A549 (cell line): ENCODE measurements around the gene ZNF532. TPM values are rescaled to one million over a fixed set of nuclear protein-coding genes. Genes with fewer than 3 reads are reported as not detected.

Experiments
- ATAC-seq, 2 experiments: fragments of 200-7000 bp in 1 of 2; fragments of >200 bp in 1 of 2; cut with Nextera tagmentation in 1 of 2; cut with Tn5 transposase in 1 of 2; 3 replicates each; pipeline versions ENCODE4 v1.8.0 to v1.9.1; 2018 to 2020; ENCODE audit warnings: mild to moderate bottlenecking in 1 of 2, moderate library complexity in 1 of 2
- CTCF ChIA-PET: fragments of 300-600 bp; sonication (Branson Sonifier 250); formaldehyde crosslinking; extraction: SDS; loops from one replicate; lab custom pipeline; 2021; ENCODE audit warnings: antibody characterized with exemption, inconsistent platforms; lab: Yijun Ruan, JAX
- POLR2A ChIA-PET: fragments of 350-600 bp; formaldehyde crosslinking; extraction: SDS; loops from one replicate; lab custom pipeline; 2021; ENCODE audit warnings: antibody characterized with exemption, inconsistent platforms; lab: Yijun Ruan, JAX
- DNase-seq, 2 experiments: peaks; one replicate each; pipeline versions ENCODE4 v3.0.0 to v3.0.0-alpha.2; 2011 to 2016; ENCODE audit warnings: low read depth in 1 of 2, low spot score in 1 of 2
- FAIRE-seq: peaks from 2 replicates; lab custom pipeline; 2011; peaks lifted over from hg19 to GRCh38; lab: Jason Lieb, UNC
- H3K27ac ChIP-seq, 2 experiments: fragments of >200 bp; sonication (Bioruptor Twin); formaldehyde crosslinking; 3 replicates each; pipeline ENCODE4 v1.5.1; 2016 to 2017
- H3K4me1 ChIP-seq: fragments of >200 bp; sonication (Bioruptor Twin); formaldehyde crosslinking; 3 replicates; pipeline ENCODE4 v1.6.1; 2016
- H3K4me2 ChIP-seq: fragments of >200 bp; sonication (Bioruptor Twin); formaldehyde crosslinking; 3 replicates; pipeline ENCODE4 v1.6.1; 2016
- H3K4me3 ChIP-seq: fragments of >200 bp; sonication (Bioruptor Twin); formaldehyde crosslinking; 3 replicates; pipeline ENCODE4 v1.5.1; 2016
- H3K9me3 ChIP-seq: fragments of >200 bp; sonication (Bioruptor Twin); formaldehyde crosslinking; 3 replicates; pipeline ENCODE4 v1.6.1; 2016
- CHD4 ChIP-seq: fragments of 200-600 bp; sonication (generic); IDR thresholded peaks from 2 replicates; pipeline ENCODE4 v1.6.1; 2016; ENCODE audit warnings: antibody characterized with exemption, mild to moderate bottlenecking, borderline replicate concordance
- EHF ChIP-seq: fragments of 250-450 bp; sonication (Bioruptor Pico); IDR thresholded peaks from 2 replicates; pipeline ENCODE4 v1.5.0; 2020; ENCODE audit warnings: mild to moderate bottlenecking
- FOSB ChIP-seq: fragments of 250-450 bp; sonication (Bioruptor Pico); IDR thresholded peaks from 2 replicates; pipeline ENCODE4 v1.5.0; 2020; ENCODE audit warnings: mild to moderate bottlenecking, moderate library complexity
- FOXS1 ChIP-seq: fragments of 250-450 bp; sonication (Bioruptor Pico); IDR thresholded peaks from 2 replicates; pipeline ENCODE4 v1.5.0; 2020; ENCODE audit warnings: mild to moderate bottlenecking, moderate library complexity
- HMGXB4 ChIP-seq: fragments of 250-450 bp; sonication (Bioruptor Pico); IDR thresholded peaks from 2 replicates; pipeline ENCODE4 v1.5.0; 2021; ENCODE audit warnings: mild to moderate bottlenecking, moderate library complexity, borderline replicate concordance
- HOXB5 ChIP-seq: fragments of 250-450 bp; sonication (Bioruptor Pico); IDR thresholded peaks from 2 replicates; pipeline ENCODE4 v1.5.0; 2020; ENCODE audit warnings: mild to moderate bottlenecking, moderate library complexity
- JUN ChIP-seq, 2 experiments: fragments of >200 bp; sonication (Bioruptor Twin); formaldehyde crosslinking; IDR thresholded peaks; 2 replicates in 1 of 2; 3 replicates in 1 of 2; pipeline ENCODE4 v1.6.1; 2016 to 2017
- MAZ ChIP-seq: fragments of 150-350 bp; IDR thresholded peaks from 2 replicates; pipeline ENCODE4 v1.6.1; 2014; ENCODE audit warnings: antibody characterized with exemption, low read depth, low read length, borderline replicate concordance
- NPAS2 ChIP-seq: fragments of 250-450 bp; sonication (Bioruptor Pico); IDR thresholded peaks from 2 replicates; pipeline ENCODE4 v1.8.0; 2022; ENCODE audit warnings: mild to moderate bottlenecking, moderate library complexity, borderline replicate concordance
- PHF8 ChIP-seq: fragments of 200-600 bp; sonication (generic); IDR thresholded peaks from 2 replicates; pipeline ENCODE4 v1.6.1; 2016; ENCODE audit warnings: low read depth, mild to moderate bottlenecking, antibody characterized with exemption, moderate library complexity, borderline replicate concordance
- POLR2AphosphoS2 ChIP-seq: conservative IDR thresholded peaks from 2 replicates; pipeline ENCODE4 v1.6.1; 2012; ENCODE audit warnings: low read length, improper control_type of control experiment, inconsistent platforms
- RARB ChIP-seq: fragments of 250-450 bp; sonication (Bioruptor Pico); IDR thresholded peaks from 2 replicates; pipeline ENCODE4 v1.8.0; 2021; ENCODE audit warnings: mild to moderate bottlenecking, moderate library complexity
- RFX5 ChIP-seq: fragments of 450-650 bp; IDR thresholded peaks from 2 replicates; pipeline ENCODE4 v1.7.1; 2014; ENCODE audit warnings: antibody characterized with exemption, mild to moderate bottlenecking, moderate library complexity
- RNF2 ChIP-seq: fragments of 200-600 bp; sonication (generic); IDR thresholded peaks from 2 replicates; pipeline ENCODE4 v1.6.1; 2016; ENCODE audit warnings: low read depth, mild to moderate bottlenecking, antibody characterized with exemption, moderate library complexity, borderline replicate concordance
- TFCP2L1 ChIP-seq: fragments of 250-450 bp; sonication (Bioruptor Pico); IDR thresholded peaks from 2 replicates; pipeline ENCODE4 v1.5.0; 2021; ENCODE audit warnings: mild to moderate bottlenecking
- ZC3H11A ChIP-seq: fragments of 450-650 bp; IDR thresholded peaks from 2 replicates; pipeline ENCODE4 v1.6.1; 2014; ENCODE audit warnings: antibody characterized with exemption, mild to moderate bottlenecking
- ZNF302 ChIP-seq: fragments of 250-450 bp; sonication (Bioruptor Pico); IDR thresholded peaks from 2 replicates; pipeline ENCODE4 v1.9.0; 2021; ENCODE audit warnings: inconsistent platforms, mild to moderate bottlenecking, moderate library complexity
- WGBS: methylation state at CpG from one replicate; pipeline ENCODE4 v1.1.6; 2017; ENCODE audit errors: missing lambda C conversion rate; 5-methylcytosine and 5-hydroxymethylcytosine counted together
- polyA plus RNA-seq, 4 experiments: library from polyadenylated mRNA; depleted of rRNA in 3 of 4; stranded (reverse); fragments of >200 nt; fragmentation: RNase III in 1 of 4; extraction: RNeasy Plus Mini Kit Qiagen cat#74134 plus additional on column Dnase treatment in 1 of 4; gene quantifications; 2 replicates in 3 of 4; 3 replicates in 1 of 4; pipeline ENCODE4 v1.2.3, GENCODE V29; 2011 to 2017

Gene ZNF532
- polyA plus RNA-seq, 2 of the 4 experiments (the other 2 are of a cell fraction): 26.8 to 64.6 TPM

GRCh38 chr18:58989184-58989759 is 124.6 kb downstream of the ZNF532 start:
- 94% methylated on average over 2 of the region's 2 CpGs for WGBS
- ChIA-PET CTCF (interaction anchor here (1.3 kb wide), 1 partner anchor 81 kb away, joined by 3 read pairs; no protein-coding TSS in a partner anchor), POLR2A (no interaction called here)
- Histone ChIP-seq H3K9me3 (peaks cover 3% of the 10 kb centered on the region; the same call in 1 of the 3 replicates), H3K4me1 (peaks cover 31% of the 10 kb centered on the region), H3K4me3 (no peak overlapping the region), H3K4me2 (no peak overlapping the region), H3K27ac (no peak overlapping the region)
- ATAC-seq (no peak), DNase-seq (no peak), FAIRE-seq (no peak)
- TF ChIP-seq RNF2: no peak
- no peak for TF ChIP-seq PHF8
- TF ChIP-seq POLR2AphosphoS2: no peak
- no peak for TF ChIP-seq JUN (IDR thresholded peaks at IDR 0.05)
- no peak for TF ChIP-seq NPAS2 (CRISPR knock-in tag)
- TF ChIP-seq ZNF302: no peak
- TF ChIP-seq FOSB: no peak
- TF ChIP-seq FOXS1 (CRISPR knock-in tag): no peak
- no peak for TF ChIP-seq CHD4

- ATAC-seq (no peak), DNase-seq (no peak), FAIRE-seq (no peak)
- Histone ChIP-seq H3K4me1 (peaks cover 36% of the 10 kb centered on the region), H3K4me3 (no peak overlapping the region), H3K4me2 (no peak overlapping the region), H3K9me3 (peaks cover 8% of the 10 kb centered on the region; the same call in 1 of the 3 replicates), H3K27ac (peak overlapping the region; percentile 89 to 92; a peak in 5 of 6 replicates)
- POLR2A ChIA-PET: no interaction called here
- CTCF ChIA-PET: interaction anchor here (1.6 kb wide), 1 partner anchor 7 kb away, joined by 4 read pairs; no protein-coding TSS in a partner anchor
- no peak for TF ChIP-seq MAZ
- no peak for TF ChIP-seq ZC3H11A
- TF ChIP-seq HMGXB4 (CRISPR knock-in tag): no peak
- TF ChIP-seq RFX5: no peak
- WGBS: 90% methylated on average over 6 of the region's 6 CpGs
Measured at GRCh38 chr18:58990720-58991119, 126.0 kb downstream of the ZNF532 start.

GRCh38 chr18:58991167-58991798 is 126.6 kb downstream of the ZNF532 start:
- FAIRE-seq: no peak
- Histone ChIP-seq H3K27ac (peak overlapping the region; percentile 89 to 92), H3K4me3 (no peak overlapping the region), H3K4me1 (peaks cover 41% of the 10 kb centered on the region), H3K4me2 (no peak overlapping the region), H3K9me3 (peaks cover 8% of the 10 kb centered on the region; the same call in 1 of the 3 replicates)
- POLR2A ChIA-PET: no interaction called here
- TF ChIP-seq TFCP2L1 (CRISPR knock-in tag) (no peak), RARB (CRISPR knock-in tag) (no peak), HOXB5 (CRISPR knock-in tag) (no peak), EHF (no peak)
- no peak for DNase-seq
- CTCF ChIA-PET: interaction anchor here (1.6 kb wide), 1 partner anchor 8 kb away, joined by 4 read pairs; no protein-coding TSS in a partner anchor
- WGBS: 75% methylated on average over 7 of the region's 7 CpGs
- ATAC-seq: no peak
